Measurements from ENCODE around the gene RPL23.

DNA sequence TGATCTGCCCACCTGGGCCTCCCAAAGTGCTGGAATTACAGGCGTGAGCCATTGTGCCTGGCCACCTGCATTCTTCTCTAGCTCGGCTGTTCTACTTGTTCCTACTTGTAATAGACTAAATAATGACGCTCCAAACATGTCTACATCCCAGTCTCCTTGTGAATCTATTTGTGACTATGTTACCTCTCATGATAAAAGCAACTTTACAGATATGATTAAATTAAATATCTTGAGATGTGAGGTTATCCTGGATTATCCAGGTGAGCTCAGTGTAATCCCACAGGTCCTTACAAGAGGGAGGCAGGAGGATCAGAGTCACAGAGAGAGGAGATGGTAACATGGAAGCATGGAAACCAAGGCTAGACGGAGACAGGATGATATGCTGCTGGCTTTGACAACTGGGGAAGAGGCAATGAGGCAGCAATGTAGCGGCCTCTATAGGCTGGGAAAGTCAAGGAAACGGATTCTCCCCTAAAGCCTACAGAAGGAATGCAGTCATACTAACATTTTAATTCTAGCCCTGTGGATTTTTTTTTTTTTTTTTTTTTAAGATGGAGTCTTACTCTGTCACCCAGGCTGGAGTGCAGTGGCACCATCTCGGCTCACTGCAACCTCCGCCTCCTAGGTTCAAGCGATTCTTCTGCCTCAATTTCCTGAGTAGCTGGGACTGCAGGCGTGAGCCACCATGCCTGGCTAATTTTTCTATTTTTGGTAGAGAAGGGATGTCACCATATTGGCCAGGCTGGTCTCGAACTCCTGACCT lies 11.3 kb upstream of the RPL23 start:
- TF ChIP-seq, protein P1, sequence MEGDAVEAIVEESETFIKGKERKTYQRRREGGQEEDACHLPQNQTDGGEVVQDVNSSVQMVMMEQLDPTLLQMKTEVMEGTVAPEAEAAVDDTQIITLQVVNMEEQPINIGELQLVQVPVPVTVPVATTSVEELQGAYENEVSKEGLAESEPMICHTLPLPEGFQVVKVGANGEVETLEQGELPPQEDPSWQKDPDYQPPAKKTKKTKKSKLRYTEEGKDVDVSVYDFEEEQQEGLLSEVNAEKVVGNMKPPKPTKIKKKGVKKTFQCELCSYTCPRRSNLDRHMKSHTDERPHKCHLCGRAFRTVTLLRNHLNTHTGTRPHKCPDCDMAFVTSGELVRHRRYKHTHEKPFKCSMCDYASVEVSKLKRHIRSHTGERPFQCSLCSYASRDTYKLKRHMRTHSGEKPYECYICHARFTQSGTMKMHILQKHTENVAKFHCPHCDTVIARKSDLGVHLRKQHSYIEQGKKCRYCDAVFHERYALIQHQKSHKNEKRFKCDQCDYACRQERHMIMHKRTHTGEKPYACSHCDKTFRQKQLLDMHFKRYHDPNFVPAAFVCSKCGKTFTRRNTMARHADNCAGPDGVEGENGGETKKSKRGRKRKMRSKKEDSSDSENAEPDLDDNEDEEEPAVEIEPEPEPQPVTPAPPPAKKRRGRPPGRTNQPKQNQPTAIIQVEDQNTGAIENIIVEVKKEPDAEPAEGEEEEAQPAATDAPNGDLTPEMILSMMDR (IDR thresholded peaks at IDR 0.05), result peak in 1 of 6 experiments; percentile 29
- TF ChIP-seq POLR2A (IDR thresholded peaks at IDR 0.05), result no peak

Data from esophagus squamous epithelium (tissue), 4 donors.